ENCODE measurements around the gene ZFHX3. TPM values are rescaled to one million over a fixed set of nuclear protein-coding genes. Genes with fewer than 3 reads are reported as not detected.

ZFHX3 gene
- total and polyA plus RNA-seq, 2 donors from 2014 or later = 2.3 to 29.3 TPM

DNA sequence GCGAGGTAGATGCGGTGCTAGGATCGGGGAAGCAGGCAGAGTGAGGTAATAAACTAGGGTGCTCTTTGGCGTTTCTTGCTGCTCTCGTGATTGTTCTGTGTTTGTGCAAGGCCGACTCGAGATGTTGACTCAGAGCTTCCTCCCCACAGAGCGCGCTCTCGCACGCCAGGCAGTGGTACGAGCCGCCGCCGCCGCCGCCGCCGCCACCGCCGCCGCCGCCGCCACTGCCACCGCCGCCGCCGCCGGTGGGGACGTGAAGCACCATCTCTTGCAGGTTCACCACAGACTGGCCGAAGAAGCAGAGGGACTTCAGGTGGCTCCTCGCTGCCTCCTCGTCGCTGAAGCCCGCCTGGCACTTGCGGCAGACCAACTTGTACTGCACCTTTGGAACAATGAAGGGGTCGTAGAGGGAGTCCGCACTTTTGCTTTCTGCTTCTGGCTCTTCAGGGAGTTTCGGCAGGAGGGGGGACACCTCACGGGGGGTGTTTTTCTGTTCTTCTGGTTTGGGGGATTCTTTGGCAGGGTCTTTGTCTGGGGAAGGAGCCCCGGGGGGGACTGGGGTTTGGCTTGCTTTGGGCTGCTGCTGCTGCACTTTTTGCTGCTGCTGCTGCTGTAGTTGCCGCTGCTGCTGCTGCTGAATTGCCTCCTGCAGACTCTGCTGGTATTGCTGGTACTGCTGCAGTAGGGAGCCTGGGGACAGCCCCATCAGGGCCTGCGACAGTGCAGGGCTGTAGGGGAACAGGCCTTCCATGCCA is 260.2 kb downstream of the ZFHX3 start:
- peaks cover 0 to 4% (median under 1%) of the 10 kb centered on the region in 3 donors for H3K36me3 ChIP-seq (ENCODE audit: control insufficient read depth in 2 of 3, insufficient read depth in 3 of 3, low read length in 3 of 3)
- FAIRE-seq (no peak), DNase-seq (peak; percentile 68 to 86 (median 70))
- TF ChIP-seq, protein P1, sequence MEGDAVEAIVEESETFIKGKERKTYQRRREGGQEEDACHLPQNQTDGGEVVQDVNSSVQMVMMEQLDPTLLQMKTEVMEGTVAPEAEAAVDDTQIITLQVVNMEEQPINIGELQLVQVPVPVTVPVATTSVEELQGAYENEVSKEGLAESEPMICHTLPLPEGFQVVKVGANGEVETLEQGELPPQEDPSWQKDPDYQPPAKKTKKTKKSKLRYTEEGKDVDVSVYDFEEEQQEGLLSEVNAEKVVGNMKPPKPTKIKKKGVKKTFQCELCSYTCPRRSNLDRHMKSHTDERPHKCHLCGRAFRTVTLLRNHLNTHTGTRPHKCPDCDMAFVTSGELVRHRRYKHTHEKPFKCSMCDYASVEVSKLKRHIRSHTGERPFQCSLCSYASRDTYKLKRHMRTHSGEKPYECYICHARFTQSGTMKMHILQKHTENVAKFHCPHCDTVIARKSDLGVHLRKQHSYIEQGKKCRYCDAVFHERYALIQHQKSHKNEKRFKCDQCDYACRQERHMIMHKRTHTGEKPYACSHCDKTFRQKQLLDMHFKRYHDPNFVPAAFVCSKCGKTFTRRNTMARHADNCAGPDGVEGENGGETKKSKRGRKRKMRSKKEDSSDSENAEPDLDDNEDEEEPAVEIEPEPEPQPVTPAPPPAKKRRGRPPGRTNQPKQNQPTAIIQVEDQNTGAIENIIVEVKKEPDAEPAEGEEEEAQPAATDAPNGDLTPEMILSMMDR (IDR thresholded peaks at IDR 0.05; ENCODE audit: borderline replicate concordance, extremely low read depth, insufficient read depth) = no peak
- H3K9ac ChIP-seq (ENCODE audit: low read length in 3 of 3) = peak overlapping the region in 2 of 3 donors; percentile 38 to 57
- intact Hi-C loops (cut with DNase I) = no loop called here
- peak overlapping the region; percentile 60 to 78 (median 68) for H3K4me3 ChIP-seq (ENCODE audit: low read length in 3 of 3)
- no peaks in the 10 kb centered on the region for H3K9me3 ChIP-seq (ENCODE audit: control insufficient read depth in 2 of 3, insufficient read depth in 1 of 3, low read length in 3 of 3)
- H3K27ac ChIP-seq (ENCODE audit: low read depth in 2 of 2, low read length in 2 of 2) = no peak overlapping the region
- no peaks in the 10 kb centered on the region for H3K4me1 ChIP-seq (ENCODE audit: control insufficient read depth in 2 of 3, insufficient read depth in 2 of 3, low read depth in 1 of 3, low read length in 3 of 3)
- H3K27me3 ChIP-seq (ENCODE audit: control insufficient read depth, insufficient read depth, low read length) = no peaks in the 10 kb centered on the region

DNA sequence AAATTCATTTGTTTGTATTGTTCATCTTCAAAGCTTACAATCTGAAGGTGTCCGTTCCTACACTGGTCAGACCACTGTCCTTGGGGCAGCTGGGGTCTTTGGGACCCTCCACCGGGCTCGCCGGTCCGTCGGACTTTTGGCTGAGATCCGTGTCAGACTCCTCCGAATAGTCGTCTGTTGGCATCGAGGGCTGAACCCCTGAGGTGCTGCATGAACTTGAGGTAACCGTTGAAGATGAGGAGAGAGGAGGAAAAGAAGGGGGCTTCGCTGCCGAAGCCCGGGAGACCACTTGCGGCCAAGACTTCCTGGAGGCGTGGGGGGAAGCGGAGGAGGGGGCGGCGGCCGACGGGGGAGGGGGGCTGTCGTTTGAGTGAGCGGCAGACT is 260.8 kb downstream of the ZFHX3 start:
- Histone ChIP-seq H3K4me3 (ENCODE audit: low read length in 3 of 3) (peak overlapping the region; percentile 47 to 78 (median 60)), H3K9ac (ENCODE audit: low read length in 3 of 3) (peak overlapping the region in 1 of 3 donors; percentile 57), H3K9me3 (ENCODE audit: control insufficient read depth in 2 of 3, insufficient read depth in 1 of 3, low read length in 3 of 3) (no peaks in the 10 kb centered on the region), H3K36me3 (ENCODE audit: control insufficient read depth in 2 of 3, insufficient read depth in 3 of 3, low read length in 3 of 3) (peaks cover 0 to 4% (median 0%) of the 10 kb centered on the region in 3 donors), H3K27ac (ENCODE audit: low read depth in 2 of 2, low read length in 2 of 2) (no peak overlapping the region), H3K4me1 (ENCODE audit: control insufficient read depth in 2 of 3, insufficient read depth in 2 of 3, low read depth in 1 of 3, low read length in 3 of 3) (no peaks in the 10 kb centered on the region), H3K27me3 (ENCODE audit: control insufficient read depth, insufficient read depth, low read length) (no peaks in the 10 kb centered on the region)
- intact Hi-C loops (cut with DNase I) = no loop called here
- FAIRE-seq (no peak), DNase-seq (peak in 1 of 5 donors; percentile 47)
- TF ChIP-seq, protein P1 (IDR thresholded peaks at IDR 0.05; ENCODE audit: borderline replicate concordance, extremely low read depth, insufficient read depth) = no peak

DNA sequence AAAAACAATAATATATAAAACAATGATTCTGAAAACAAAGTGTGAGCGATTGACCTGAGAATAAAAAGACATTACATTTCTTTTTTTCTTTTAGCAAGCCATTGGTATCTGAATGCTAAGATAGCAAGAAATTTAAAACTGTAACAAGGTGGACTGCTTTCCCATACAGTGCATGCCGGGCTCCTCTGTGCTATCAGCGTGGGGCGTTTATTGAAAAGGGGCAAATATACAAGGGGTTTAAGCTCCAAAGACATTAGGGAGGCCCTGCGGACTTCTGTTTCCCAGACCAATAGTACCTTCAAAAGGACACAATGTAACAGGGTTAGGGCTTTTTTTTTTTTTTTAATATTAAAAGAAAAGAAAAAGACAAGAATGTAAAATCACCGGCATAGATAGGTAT is 261.3 kb downstream of the ZFHX3 start:
- intact Hi-C loops (cut with DNase I) = no loop called here
- no peak for FAIRE-seq

More for the DNA sequence above, 261.3 kb downstream of the ZFHX3 start:
- no peak overlapping the region for H3K4me3 ChIP-seq (ENCODE audit: low read length in 3 of 3)
- peaks cover 0 to 4% (median 0%) of the 10 kb centered on the region in 3 donors for H3K36me3 ChIP-seq (ENCODE audit: control insufficient read depth in 2 of 3, insufficient read depth in 3 of 3, low read length in 3 of 3)
- no peaks in the 10 kb centered on the region for H3K27me3 ChIP-seq (ENCODE audit: control insufficient read depth, insufficient read depth, low read length)
- H3K9me3 ChIP-seq (ENCODE audit: control insufficient read depth in 2 of 3, insufficient read depth in 1 of 3, low read length in 3 of 3) = no peaks in the 10 kb centered on the region
- DNase-seq = no peak
- no peak overlapping the region for H3K9ac ChIP-seq (ENCODE audit: low read length in 3 of 3)
- TF ChIP-seq, protein P1 (IDR thresholded peaks at IDR 0.05; ENCODE audit: borderline replicate concordance, extremely low read depth, insufficient read depth) = no peak
- H3K4me1 ChIP-seq (ENCODE audit: control insufficient read depth in 2 of 3, insufficient read depth in 2 of 3, low read depth in 1 of 3, low read length in 3 of 3) = no peaks in the 10 kb centered on the region
- no peak overlapping the region for H3K27ac ChIP-seq (ENCODE audit: low read depth in 2 of 2, low read length in 2 of 2)

All from kidney (tissue), 14 donors.